Retinal pigment epithelial cell (primary cell): ENCODE measurements around the gene EHD1.

Experiments used
- DNase-seq: peaks from one replicate; pipeline ENCODE4 v3.0.0-alpha.2; 2010; ENCODE audit warnings: low read depth
- H3K4me3 ChIP-seq: 2 replicates; pipeline ENCODE4 v1.5.1; 2011; ENCODE audit warnings: mild to moderate bottlenecking, low read length, control low read depth, moderate library complexity
- TF ChIP-seq, protein P1 (sequence below): conservative IDR thresholded peaks from 2 replicates; pipeline ENCODE4 v1.5.1; 2011; ENCODE audit warnings: low read depth, low read length, control low read depth, inconsistent platforms

Gene EHD1

DNA sequence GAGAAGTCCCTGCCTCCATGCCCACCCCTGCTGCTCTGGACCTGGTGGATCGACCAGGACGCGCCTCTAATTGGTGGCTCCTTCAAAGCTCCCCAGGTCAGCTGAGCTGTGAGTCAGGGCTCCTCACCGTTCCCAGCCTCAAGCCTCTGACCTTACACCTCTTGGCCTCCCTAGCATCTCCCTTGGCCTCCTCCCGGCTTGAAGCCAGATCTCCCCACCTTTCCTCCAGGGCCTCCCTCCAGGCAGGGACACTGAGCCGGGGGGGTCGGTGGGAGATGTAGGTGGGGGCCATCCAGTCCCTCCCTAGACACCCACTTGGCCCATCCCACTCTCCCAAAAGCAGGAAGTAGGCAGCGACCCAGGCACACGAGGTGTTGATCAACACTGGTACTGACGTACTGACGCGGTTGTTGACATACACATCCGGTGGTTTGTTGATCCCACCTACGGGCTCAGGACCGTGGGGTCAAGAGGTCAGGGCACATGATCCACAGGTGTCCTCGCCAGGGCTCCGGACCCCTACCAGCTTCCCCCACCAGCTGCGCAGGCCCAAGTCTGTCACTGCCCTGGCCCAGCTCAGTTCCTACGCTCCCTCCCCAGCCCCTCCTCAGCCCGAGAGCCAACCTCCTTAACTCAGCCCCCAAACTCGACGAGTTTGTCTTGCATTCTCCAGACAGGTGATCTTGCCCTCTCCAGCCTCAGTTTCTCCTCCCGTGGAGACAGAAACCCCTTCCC, 37.8 kb upstream of the EHD1 start:
- TF ChIP-seq, protein P1, sequence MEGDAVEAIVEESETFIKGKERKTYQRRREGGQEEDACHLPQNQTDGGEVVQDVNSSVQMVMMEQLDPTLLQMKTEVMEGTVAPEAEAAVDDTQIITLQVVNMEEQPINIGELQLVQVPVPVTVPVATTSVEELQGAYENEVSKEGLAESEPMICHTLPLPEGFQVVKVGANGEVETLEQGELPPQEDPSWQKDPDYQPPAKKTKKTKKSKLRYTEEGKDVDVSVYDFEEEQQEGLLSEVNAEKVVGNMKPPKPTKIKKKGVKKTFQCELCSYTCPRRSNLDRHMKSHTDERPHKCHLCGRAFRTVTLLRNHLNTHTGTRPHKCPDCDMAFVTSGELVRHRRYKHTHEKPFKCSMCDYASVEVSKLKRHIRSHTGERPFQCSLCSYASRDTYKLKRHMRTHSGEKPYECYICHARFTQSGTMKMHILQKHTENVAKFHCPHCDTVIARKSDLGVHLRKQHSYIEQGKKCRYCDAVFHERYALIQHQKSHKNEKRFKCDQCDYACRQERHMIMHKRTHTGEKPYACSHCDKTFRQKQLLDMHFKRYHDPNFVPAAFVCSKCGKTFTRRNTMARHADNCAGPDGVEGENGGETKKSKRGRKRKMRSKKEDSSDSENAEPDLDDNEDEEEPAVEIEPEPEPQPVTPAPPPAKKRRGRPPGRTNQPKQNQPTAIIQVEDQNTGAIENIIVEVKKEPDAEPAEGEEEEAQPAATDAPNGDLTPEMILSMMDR: no peak
- peak overlapping the region; percentile 95 for H3K4me3 ChIP-seq
- DNase-seq: no peak

DNA sequence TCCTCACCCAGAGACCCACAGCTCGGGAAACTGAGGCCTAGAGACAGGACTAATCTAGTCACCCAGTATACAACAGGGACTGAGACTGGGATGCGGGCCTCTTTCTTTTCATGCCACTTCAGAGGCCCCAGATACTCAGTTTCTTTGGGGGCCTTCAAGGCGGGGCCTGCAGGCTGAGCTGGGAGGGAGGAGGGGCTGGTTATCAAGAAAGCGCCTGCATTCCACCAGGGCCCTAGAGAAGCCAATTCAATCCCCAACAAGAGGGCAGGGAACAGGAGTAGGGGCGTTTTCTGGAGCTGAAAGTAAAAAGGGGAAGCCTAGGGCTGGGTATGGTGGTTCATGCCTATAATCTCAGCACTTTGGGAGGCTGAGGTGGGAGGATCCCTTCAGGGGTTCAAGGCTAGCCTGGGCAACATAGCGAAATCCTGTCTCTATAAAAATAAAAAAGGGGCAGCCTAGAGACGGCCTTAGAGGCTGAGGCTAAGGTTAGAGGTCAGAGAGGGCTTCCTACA, 37.0 kb upstream of the EHD1 start:
- H3K4me3 ChIP-seq: peak overlapping the region; percentile 95
- TF ChIP-seq, protein P1: no peak
- no peak for DNase-seq

- H3K4me3 ChIP-seq: no peak overlapping the region
- no peak for DNase-seq
- TF ChIP-seq, protein P1: no peak
These were observed 35.7 kb upstream of the EHD1 start for GRCh38 chr11:64914123-64914522.

GRCh38 chr11:64913171-64913727, 34.8 kb upstream of the EHD1 start:
- TF ChIP-seq, protein P1: no peak
- H3K4me3 ChIP-seq: no peak overlapping the region
- DNase-seq: no peak

DNA sequence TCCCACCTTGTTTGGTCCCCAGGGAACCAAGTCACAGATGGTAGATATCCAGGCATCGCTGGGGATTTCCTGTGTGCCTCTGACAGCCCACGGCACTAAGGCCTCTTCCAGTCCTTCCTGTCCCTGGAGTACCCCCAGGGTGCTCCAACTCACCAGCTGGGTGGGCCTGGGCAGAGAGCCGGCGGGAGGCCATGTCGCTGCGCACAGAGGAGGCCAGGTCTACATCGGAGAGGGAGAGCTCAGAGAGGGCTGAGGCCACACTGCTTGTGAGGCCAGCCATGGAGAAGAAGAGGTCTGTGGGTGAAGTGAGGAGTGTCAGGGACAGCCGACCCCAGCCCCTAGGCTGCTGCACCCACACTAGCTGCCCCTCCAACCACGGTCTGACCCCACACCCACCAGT, 33.3 kb upstream of the EHD1 start:
- H3K4me3 ChIP-seq: no peak overlapping the region

GRCh38 chr11:64911142-64911541, 32.7 kb upstream of the EHD1 start:
- no peak for DNase-seq
- no peak overlapping the region for H3K4me3 ChIP-seq
- TF ChIP-seq, protein P1: no peak

More for the DNA sequence above, 33.3 kb upstream of the EHD1 start:
- TF ChIP-seq, protein P1: no peak
- DNase-seq: no peak
